Right renal cortex interstitium (tissue), 3 donors: Measurements from ENCODE around the gene NID1. TPM values are rescaled to one million over a fixed set of nuclear protein-coding genes. Genes with fewer than 3 reads are reported as not detected.
"Not testable (repeated sequence)": the region's sequence is repeated elsewhere in the genome, so short reads cannot be mapped to it uniquely, and the experiment has no call there.

Experiments
- DNase-seq, 3 donors: peaks; one replicate each; pipeline ENCODE4 v3.0.0-alpha.2; 2013; ENCODE audit warnings: low read depth in 3 of 3, low spot score in 2 of 3
- polyA plus RNA-seq, 3 donors: library from polyadenylated mRNA; unstranded; fragments of 120-200 nt; gene quantifications; one replicate each; pipeline ENCODE4 v1.2.1, GENCODE V29; 2013; ENCODE audit not compliant: insufficient read length in 3 of 3

Gene NID1
- polyA plus RNA-seq, 3 donors, result 164 to 195 (median 183) TPM

- DNase-seq, result peak in 1 of 3 donors; percentile 38
These were observed 32.0 kb upstream of the NID1 start for GRCh38 chr1:236096660-236097482.

- DNase-seq, result no peak
These were observed 31.0 kb upstream of the NID1 start for GRCh38 chr1:236095705-236096520.

DNA sequence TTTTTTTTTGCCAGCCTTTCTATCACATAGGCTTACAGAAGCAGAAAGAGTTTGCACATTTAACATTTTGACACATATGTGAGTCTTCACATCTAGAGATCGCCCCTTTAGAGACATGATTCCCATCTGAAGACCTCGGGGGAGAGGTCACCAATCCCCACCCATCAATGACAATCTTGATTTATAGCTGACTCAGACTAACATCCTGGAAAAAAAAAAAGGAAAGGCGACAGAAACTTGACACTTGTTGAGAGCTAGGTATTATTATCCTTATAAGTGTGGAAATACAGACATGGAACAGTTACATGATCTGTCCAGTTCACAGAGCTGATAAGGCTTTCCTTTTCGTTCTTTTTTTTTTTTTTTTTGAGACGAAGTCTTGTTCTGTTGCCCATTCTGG, 28.0 kb upstream of the NID1 start:
- DNase-seq, result no peak

DNA sequence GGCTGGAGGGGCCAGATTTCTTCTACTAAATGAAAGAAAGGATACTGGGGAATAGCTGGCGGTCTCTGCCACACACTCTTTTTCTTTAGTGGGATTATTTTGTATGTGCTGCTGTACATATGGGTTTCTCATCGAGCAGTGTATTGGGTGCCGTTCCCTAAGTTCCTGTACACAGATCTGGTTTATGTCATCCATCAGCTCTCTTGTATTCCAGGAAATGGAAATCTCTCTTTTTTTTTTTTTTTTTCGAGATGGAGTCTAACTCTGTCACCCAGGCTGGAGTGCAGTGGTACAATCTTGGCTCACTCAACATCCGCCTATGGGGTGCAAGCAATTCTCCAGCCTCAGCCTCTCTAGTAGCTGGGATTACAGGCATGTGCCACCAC, 27.0 kb upstream of the NID1 start:
- DNase-seq, result no peak

DNA sequence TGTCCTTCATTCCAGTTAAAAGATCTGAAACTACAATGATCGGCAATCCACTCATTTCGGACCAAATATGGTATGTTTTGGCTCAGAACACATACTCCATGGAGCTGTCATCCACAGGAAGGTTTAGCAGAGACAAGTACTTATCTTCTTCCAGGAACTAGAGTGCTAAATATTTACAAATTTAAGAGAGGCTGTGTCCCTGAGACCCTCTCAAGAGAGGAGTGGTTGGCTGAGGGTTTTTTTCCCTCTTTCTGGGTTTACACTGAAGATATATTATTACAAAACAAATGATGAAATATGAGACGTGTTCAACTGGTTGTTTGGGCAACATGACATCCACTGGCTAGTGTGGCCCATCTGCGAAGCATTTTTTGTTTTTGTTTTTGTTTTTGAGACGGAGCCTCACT, 25.9 kb upstream of the NID1 start:
- no peak for DNase-seq

DNA sequence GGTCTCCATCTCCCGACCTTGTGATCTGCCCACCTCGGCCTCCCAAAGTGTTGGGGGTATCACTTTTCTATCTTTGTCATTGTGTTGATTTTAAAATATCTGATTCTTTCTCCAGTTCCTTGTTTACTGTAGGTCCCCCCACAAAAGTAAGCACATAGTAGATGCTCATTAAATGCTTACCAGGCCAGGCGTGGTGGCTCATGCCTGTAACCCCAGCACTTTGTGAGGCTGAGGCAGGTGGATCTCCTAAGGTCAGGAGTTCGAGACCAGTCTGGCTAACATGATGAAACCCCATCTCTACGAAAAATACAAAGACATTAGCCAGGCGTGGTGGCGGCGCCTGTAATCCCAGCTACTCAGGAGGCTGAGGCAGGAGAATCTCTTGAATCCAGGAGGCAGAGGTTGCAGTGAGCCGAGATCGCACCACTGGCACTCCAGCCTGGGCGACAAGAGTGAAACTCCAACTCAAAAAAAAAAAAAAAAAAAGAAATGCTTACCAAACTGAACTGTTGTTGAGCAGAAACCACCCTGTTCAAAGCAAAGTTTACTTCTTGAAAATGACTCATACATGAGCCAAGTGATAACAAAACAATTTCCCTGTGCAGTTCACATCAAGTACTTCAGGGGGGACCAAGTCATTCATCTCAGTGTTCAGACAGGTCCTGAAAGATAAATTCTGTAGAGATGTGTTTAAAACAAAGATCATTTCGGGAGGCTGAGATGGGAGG, 24.3 kb upstream of the NID1 start:
- no peak for DNase-seq

DNA sequence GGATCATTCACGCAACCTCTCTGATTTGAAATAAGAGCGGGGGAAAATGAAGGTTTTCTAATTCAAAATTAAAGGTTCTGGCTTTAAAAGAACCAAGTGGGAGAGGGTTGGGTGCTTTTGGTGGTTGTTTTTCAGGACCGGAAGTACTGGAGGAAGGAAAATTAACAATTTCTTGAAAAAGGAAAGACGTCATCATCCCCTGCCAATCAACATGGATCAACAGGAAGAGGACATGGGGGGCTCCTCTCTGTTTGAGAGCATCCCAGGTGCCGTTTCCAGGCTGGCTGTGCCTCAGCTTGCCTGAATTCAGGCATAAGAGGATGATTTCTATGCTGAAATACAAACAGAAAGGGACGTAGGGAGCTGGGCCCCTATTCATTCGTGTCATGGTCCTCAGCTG, 21.6 kb upstream of the NID1 start:
- DNase-seq, result no peak

- DNase-seq, result no peak
These were observed 20.8 kb upstream of the NID1 start for GRCh38 chr1:236085545-236086159.

DNA sequence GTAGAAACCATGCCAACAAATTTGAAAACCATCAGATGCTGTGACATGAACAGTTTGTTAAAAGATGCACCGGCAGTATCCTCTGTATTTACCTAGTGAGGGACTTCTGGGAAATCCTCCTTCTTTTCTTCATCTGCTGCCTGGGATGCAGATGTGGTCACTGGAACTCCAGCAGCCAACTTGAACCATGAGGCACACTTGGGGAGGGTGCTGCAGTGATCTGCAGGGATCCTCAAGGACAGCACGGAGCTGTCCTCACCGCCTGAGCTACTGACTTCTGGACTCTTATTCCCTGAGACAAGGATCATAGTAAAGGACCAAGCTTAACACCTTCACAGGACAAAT, 19.5 kb upstream of the NID1 start:
- DNase-seq, result no peak

- DNase-seq, result no peak
These were observed 18.9 kb upstream of the NID1 start for GRCh38 chr1:236083650-236084385.

GRCh38 chr1:236082526-236082925, 17.6 kb upstream of the NID1 start:
- no peak for DNase-seq

GRCh38 chr1:236081546-236082227, 16.8 kb upstream of the NID1 start:
- no peak for DNase-seq

DNA sequence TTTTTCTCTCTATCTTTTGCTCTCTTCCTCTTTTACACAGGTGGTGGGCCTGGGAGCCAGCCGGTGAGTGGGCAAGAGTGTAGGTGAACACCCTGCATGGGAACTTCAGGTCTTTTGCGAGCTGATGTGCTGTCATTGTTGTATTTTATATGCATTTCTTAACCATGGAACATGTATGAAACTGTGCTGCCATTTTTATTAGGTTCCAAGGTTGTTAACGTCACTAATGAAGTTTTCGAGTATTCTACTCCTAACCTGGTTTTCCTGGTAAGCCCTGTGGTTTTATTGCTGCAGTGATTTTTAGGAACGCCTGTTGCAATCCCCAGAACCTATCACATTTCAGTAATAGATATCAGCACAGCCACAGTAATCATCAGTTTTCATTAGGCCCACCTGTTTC, 14.8 kb upstream of the NID1 start:
- DNase-seq, result no peak

- DNase-seq, result no peak
These were observed 14.1 kb upstream of the NID1 start for GRCh38 chr1:236078993-236079392.

DNA sequence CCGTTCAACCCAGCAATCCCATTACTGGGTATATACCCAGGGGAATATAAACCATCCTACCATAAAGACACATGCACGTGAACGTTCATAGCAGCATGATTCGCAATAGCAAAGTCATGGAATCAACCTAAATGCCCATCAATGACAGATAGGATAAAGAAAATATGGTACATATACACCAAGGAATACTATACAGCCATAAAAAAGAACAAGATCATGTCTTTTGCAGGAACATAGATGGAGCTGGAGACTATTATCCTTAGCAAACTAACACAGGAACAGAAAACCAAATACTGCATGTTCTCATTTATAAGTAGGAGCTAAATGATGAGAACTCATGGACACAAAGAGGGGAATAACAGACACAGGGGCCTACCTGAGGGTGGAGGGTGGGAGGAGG, 13.2 kb upstream of the NID1 start:
- not testable (repeated sequence) for DNase-seq

DNA sequence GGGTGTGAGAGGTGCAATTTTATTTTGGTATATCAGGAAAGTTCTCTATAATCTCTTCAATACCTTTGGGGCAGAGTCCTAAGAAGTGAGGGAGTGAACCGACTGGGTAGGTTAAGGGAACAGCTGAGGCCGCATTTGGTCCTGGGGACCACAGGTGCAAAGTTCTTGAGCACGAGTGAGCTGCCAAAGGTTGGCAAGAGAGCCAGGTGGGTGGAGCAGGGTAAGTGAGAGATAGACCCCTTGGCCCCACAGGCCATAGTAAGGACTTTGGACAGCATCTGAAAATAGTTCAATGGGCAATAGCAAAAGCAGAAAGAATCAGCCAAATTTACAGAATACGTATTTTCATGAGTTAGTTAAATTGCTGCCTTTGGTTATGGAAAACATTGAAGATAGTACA, 11.0 kb upstream of the NID1 start:
- no peak for DNase-seq

GRCh38 chr1:236073307-236073897, 8.5 kb upstream of the NID1 start:
- DNase-seq, result no peak

DNA sequence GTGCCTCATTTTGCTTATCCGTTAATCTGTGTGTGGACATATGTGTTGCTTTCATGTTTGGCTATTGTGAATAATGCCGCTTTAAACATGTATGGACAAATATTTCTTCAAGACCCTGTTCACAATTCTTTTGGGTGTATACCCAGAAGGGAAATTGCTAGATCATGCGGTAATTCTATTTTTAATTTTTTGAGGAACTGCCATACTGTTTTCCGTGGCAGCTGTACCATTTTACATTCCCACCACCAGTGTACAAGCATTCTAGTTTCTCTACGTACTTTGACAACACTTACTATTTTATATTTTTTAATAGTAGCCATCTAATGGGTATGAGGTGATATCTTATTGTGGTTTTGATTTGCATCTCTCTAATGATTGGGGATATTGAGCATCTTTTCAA, 7.1 kb upstream of the NID1 start:
- no peak for DNase-seq

DNA sequence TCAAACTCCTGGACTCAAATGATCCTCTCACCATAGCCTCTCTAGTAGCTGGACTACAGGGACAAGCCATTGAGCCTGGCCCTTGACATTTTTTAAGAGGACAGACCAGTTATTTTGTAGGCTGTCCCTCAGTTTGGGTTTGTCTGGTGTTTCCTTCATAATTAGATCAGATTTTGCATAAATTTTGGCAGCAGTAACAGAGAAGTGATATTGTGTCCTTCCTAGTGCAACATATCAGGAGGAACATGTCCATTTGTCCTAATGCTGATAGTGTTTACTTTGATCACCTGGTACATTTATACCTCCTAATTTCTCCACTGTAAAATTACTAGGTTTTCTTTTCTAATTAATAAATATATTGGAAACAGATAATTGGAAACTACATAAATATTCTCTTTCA, 5.9 kb upstream of the NID1 start:
- DNase-seq, result no peak
